Lung (tissue), 12 donors: ENCODE results near the gene LTV1. TPM values are rescaled to one million over a fixed set of nuclear protein-coding genes. Genes with fewer than 3 reads are reported as not detected.

Source experiments
- ATAC-seq: fragments of 200-7000 bp; cut with Tn5 transposase; one replicate; pipeline ENCODE4 v1.9.1; 2020; ENCODE audit warnings: moderate number of reproducible peaks; ENCODE audit not compliant: insufficient read depth, low FRiP score
- DNase-seq, 3 donors: peaks; one replicate each; pipeline ENCODE4 v3.0.0-alpha.2; 2013 to 2017
- H3K27ac ChIP-seq, 2 donors: one replicate each; pipeline ENCODE4 v1.5.1; 2013; ENCODE audit warnings: mild to moderate bottlenecking in 2 of 2, moderate library complexity in 2 of 2, control low read depth in 1 of 2, inconsistent platforms in 1 of 2, low read depth in 1 of 2, low read length in 1 of 2
- H3K27me3 ChIP-seq, 3 donors: one replicate each; pipeline ENCODE4 v1.5.1; 2013; ENCODE audit warnings: low read length in 2 of 3; ENCODE audit not compliant: control insufficient read depth in 3 of 3, insufficient read depth in 3 of 3
- H3K36me3 ChIP-seq, 4 donors: one replicate each; pipeline ENCODE4 v1.5.1; 2013; ENCODE audit warnings: low read length in 4 of 4, mild to moderate bottlenecking in 1 of 4, moderate library complexity in 1 of 4; ENCODE audit not compliant: control insufficient read depth in 4 of 4, insufficient read depth in 4 of 4
- H3K4me1 ChIP-seq, 5 donors: one replicate each; pipeline ENCODE4 v1.5.1; 2013; ENCODE audit warnings: low read length in 5 of 5, mild to moderate bottlenecking in 2 of 5, moderate library complexity in 1 of 5; ENCODE audit not compliant: control insufficient read depth in 5 of 5, insufficient read depth in 5 of 5
- H3K4me3 ChIP-seq: one replicate; pipeline ENCODE4 v1.5.1; 2013; ENCODE audit warnings: mild to moderate bottlenecking, control low read depth, moderate library complexity
- H3K9ac ChIP-seq, 2 donors: one replicate each; pipeline ENCODE4 v1.5.1; 2013; ENCODE audit warnings: low read length in 2 of 2, control low read depth in 1 of 2; ENCODE audit not compliant: insufficient read depth in 1 of 2
- H3K9me3 ChIP-seq, 4 donors: one replicate each; pipeline ENCODE4 v1.5.1; 2013; ENCODE audit warnings: low read length in 3 of 4, mild to moderate bottlenecking in 1 of 4, moderate library complexity in 1 of 4; ENCODE audit not compliant: control insufficient read depth in 4 of 4, insufficient read depth in 3 of 4
- CTCF ChIP-seq: IDR thresholded peaks from 2 replicates; pipeline ENCODE4 v1.5.1; 2012; ENCODE audit warnings: mild to moderate bottlenecking; ENCODE audit errors: control extremely low read depth, extremely low read depth
- WGBS, 2 donors: extraction: QIAGEN DNeasy Blood & Tissue Kit; methylation state at CpG; one replicate each; pipeline ENCODE4 v1.1.7; 2013; 5-methylcytosine and 5-hydroxymethylcytosine counted together
- polyA plus RNA-seq, 2 donors: library from polyadenylated mRNA; stranded (reverse); fragments of 200-250 nt; gene quantifications; one replicate each; pipeline ENCODE4 v1.2.1, GENCODE V29; 2013
- total RNA-seq, 2 donors: library from RNA; depleted of rRNA in 1 of 2; stranded (reverse); fragments of >200 nt in 1 of 2; gene quantifications; one replicate each; pipeline ENCODE4 v1.2.1, GENCODE V29; 2014 to 2021
- donor health status: control.
- donor health status: control.
- donor health status: Bipolar disorder and iron deficiency.
- donor health status: healthy.
- donor health status: DM: yes; HTN: yes; CAD: no.

Gene LTV1
- total and polyA plus RNA-seq, 4 donors = 15.6 to 31.9 (median 26.4) TPM

- Histone ChIP-seq H3K4me3 (no peak overlapping the region), H3K4me1 (peaks cover 0 to 13% (median 2%) of the 10 kb centered on the region in 5 donors), H3K36me3 (peaks cover 2 to 8% (median 7%) of the 10 kb centered on the region in 4 donors), H3K27ac (no peak overlapping the region), H3K9me3 (peaks cover 0 to 1% (median 0%) of the 10 kb centered on the region in 4 donors), H3K27me3 (no peaks in the 10 kb centered on the region), H3K9ac (no peak overlapping the region)
- no peak for DNase-seq
- TF ChIP-seq CTCF = no peak
- WGBS, 2 donors = 97 to 98% methylated on average over 6 of the region's 6 CpGs
- ATAC-seq = no peak
Measured at GRCh38 chr6:143840595-143841265, 2.4 kb upstream of the LTV1 start.

GRCh38 chr6:143842461-143842901 lies 657 bp upstream of the LTV1 start:
- Histone ChIP-seq H3K4me3 (peak overlapping the region; percentile 98), H3K27ac (peak overlapping the region; percentile 73 to 99), H3K9me3 (peaks cover 0 to 1% (median 0%) of the 10 kb centered on the region in 4 donors), H3K9ac (peak overlapping the region; percentile 96 to 98), H3K36me3 (peaks cover 6 to 21% (median 19%) of the 10 kb centered on the region in 4 donors), H3K27me3 (no peaks in the 10 kb centered on the region), H3K4me1 (peaks cover 0 to 13% (median 2%) of the 10 kb centered on the region in 5 donors)
- TF ChIP-seq CTCF = no peak
- DNase-seq (no peak), ATAC-seq (peak; percentile 23)
- 30 to 41% methylated on average over 7 of the region's 7 CpGs for WGBS, 2 donors

GRCh38 chr6:143843677-143843999 lies 500 bp downstream of the LTV1 start:
- Histone ChIP-seq H3K27ac (peak overlapping the region; percentile 84 to 99), H3K9me3 (peaks cover 0 to 1% (median 0%) of the 10 kb centered on the region in 4 donors), H3K4me3 (peak overlapping the region; percentile 98), H3K9ac (peak overlapping the region; percentile 91 to 99), H3K36me3 (peaks cover 11 to 32% (median 27%) of the 10 kb centered on the region in 4 donors), H3K27me3 (no peaks in the 10 kb centered on the region), H3K4me1 (peaks cover 0 to 13% (median 2%) of the 10 kb centered on the region in 5 donors)
- no peak for TF ChIP-seq CTCF
- ATAC-seq = no peak
- DNase-seq = no peak
- WGBS, 2 donors = 1% methylated on average over 9 of the region's 9 CpGs
